GM23338 (cell line): ENCODE data around the gene YLPM1. TPM values are rescaled to one million over a fixed set of nuclear protein-coding genes. Genes with fewer than 3 reads are reported as not detected.

Experiments
- ETS1 ChIP-seq: IDR thresholded peaks from 2 replicates; pipeline ENCODE4 v1.6.1; 2016; ENCODE audit warnings: antibody characterized with exemption
- NANOG ChIP-seq: IDR thresholded peaks from 2 replicates; pipeline ENCODE4 v1.6.1; 2016; ENCODE audit warnings: antibody characterized with exemption, borderline replicate concordance
- POLR2AphosphoS5 ChIP-seq: IDR thresholded peaks from 2 replicates; pipeline ENCODE4 v1.6.1; 2016; ENCODE audit warnings: antibody characterized with exemption, low read depth
- REST ChIP-seq: IDR thresholded peaks from one replicate; pipeline ENCODE4 v1.6.1; 2018; ENCODE audit warnings: antibody characterized with exemption; ENCODE audit not compliant: unreplicated experiment
- ZNF114 ChIP-seq: fragments of 250-450 bp; sonication (Bioruptor Pico); IDR thresholded peaks from 2 replicates; pipeline ENCODE4 v1.5.0; 2020; ENCODE audit warnings: mild to moderate bottlenecking, moderate library complexity
- ZNF462 ChIP-seq: fragments of 250-450 bp; sonication (Bioruptor Pico); IDR thresholded peaks from 2 replicates; pipeline ENCODE4 v1.5.0; 2020; ENCODE audit warnings: mild to moderate bottlenecking, moderate library complexity
- polyA plus RNA-seq: library from polyadenylated mRNA; unstranded; fragments of >200 nt; fragmentation: Nextera tagmentation; extraction: Ambion mirVana; gene quantifications from 2 replicates; pipeline ENCODE4 v1.2.1, GENCODE V29; 2016
- total RNA-seq: library from RNA; depleted of rRNA; stranded (reverse); fragments of >200 nt; shearing (Covaris generic); gene quantifications from 2 replicates; pipeline ENCODE4 v1.2.3, GENCODE V29; 2014

Gene YLPM1
- total and polyA plus RNA-seq, 2 experiments from 2014 or later, result 39.2 to 58.4 TPM

- TF ChIP-seq ZNF462 (CRISPR knock-in tag) (no peak), ETS1 (no peak), ZNF114 (CRISPR knock-in tag) (no peak), REST (no peak), POLR2AphosphoS5 (no peak), NANOG (no peak)
Measured at GRCh38 chr14:74816124-74816523, 53.0 kb downstream of the YLPM1 start (continued).
